SW480 (cell line): ENCODE measurements around the gene ADGRV1.

ENCODE experiments used
- DNase-seq: peaks from one replicate; pipeline ENCODE4 v3.0.0-alpha.2; 2016; ENCODE audit warnings: low spot score

The ADGRV1 gene, protein sequence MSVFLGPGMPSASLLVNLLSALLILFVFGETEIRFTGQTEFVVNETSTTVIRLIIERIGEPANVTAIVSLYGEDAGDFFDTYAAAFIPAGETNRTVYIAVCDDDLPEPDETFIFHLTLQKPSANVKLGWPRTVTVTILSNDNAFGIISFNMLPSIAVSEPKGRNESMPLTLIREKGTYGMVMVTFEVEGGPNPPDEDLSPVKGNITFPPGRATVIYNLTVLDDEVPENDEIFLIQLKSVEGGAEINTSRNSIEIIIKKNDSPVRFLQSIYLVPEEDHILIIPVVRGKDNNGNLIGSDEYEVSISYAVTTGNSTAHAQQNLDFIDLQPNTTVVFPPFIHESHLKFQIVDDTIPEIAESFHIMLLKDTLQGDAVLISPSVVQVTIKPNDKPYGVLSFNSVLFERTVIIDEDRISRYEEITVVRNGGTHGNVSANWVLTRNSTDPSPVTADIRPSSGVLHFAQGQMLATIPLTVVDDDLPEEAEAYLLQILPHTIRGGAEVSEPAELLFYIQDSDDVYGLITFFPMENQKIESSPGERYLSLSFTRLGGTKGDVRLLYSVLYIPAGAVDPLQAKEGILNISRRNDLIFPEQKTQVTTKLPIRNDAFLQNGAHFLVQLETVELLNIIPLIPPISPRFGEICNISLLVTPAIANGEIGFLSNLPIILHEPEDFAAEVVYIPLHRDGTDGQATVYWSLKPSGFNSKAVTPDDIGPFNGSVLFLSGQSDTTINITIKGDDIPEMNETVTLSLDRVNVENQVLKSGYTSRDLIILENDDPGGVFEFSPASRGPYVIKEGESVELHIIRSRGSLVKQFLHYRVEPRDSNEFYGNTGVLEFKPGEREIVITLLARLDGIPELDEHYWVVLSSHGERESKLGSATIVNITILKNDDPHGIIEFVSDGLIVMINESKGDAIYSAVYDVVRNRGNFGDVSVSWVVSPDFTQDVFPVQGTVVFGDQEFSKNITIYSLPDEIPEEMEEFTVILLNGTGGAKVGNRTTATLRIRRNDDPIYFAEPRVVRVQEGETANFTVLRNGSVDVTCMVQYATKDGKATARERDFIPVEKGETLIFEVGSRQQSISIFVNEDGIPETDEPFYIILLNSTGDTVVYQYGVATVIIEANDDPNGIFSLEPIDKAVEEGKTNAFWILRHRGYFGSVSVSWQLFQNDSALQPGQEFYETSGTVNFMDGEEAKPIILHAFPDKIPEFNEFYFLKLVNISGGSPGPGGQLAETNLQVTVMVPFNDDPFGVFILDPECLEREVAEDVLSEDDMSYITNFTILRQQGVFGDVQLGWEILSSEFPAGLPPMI (N-terminal part only)

DNA sequence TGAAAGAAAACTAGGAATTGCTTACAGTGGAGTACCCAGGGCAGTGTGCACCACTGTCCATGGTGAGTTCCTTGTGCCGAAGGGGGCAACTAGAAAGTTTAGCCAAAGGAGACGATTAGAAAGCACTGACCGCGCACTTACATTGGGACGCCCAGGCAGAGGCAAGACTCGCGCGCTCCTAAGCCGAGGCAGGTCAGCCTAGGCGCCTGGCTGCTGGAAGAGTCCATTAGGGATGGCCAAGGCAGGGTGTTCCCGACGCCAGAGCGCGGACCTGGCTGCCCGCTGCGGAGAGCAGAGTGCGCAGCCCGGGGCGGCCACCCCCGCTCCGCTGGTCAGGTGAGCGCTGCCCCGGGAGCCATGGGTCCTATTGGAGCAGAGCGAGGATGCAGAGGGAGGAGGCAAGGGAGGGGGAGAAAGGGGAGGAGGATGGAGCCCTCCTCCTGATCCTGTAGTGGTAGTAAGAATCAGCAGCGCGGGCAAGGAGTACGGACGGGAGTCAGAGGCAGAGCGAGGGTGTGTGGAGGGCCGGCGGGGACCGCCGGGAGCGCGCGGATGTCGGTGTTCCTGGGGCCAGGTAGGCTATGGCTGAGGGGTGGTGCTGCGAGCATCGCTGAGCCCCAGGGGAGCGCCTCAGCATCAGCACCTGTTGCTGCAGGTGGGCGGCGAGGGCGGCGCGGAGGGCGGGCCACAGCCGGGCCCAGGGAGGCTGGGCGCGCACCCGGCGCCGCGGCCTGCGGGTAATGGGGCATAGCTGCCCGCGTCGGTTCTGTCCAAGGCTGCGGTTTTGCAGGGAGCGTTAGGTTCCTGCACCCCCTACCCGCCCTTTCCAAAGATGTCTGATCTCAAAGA lies at the start of gene ADGRV1:
TSS of gene ADGRV1 (plus strand) at position 454 of the 849 bp plus-strand sequence. CDS start at position 553, 99 bp downstream.
- peak; percentile 97 for DNase-seq

DNA sequence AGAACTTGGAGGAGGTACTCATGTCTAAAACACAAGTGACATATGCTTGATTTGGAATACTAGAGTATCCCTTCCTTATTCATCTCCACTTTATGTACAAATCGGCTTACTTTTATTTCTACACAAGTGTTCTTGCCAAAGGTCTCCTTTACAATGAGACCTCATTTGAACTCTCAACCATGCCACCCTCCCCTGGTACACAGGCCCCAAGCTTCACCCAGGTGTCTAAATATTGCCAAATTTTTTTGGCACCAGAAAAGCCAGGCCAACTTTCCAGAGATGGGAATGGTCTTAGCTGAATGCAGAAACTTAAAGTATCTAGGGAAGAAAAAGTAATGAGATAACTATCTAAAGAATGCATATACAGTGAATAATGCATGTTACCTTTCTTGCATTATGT lies 48.2 kb upstream of the ADGRV1 start:
- no peak for DNase-seq

DNA sequence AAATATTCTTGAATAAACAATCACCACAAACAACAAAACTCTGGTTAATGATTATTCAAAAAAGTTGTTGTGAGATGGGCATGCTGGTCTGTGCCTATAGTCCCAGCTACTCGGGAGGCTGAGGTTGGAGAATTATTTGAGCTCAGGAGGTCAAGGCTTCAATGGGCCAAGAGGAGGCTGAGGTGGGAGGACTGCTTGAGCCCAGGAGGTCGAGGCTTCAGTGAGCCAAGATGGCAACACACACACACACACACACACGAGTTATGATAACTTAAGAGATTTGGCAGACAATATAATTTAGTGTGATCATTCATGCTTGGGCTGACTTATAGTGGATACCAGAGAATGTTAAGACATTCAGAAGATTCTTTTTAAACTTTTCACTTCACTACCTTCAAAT lies 44.1 kb upstream of the ADGRV1 start:
- no peak for DNase-seq

DNA sequence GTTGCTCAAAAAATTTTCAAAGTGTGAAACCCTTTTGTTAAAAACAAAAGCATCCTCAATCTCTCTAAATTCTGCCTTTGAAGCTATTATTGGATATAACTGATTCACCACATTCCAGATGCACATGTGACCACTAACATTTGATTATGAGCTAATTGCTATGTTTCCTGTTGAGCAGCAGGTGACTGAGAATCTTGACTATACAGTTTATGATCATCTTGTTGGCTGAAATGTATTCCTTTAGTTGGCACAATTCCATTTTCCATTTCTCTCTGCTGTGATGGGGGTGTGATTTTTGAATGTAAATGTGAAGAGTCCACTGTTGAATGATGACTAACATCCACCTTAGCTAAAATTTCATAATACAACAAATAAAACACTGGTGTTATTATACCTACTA lies 39.9 kb upstream of the ADGRV1 start:
- DNase-seq: peak; percentile 27

DNA sequence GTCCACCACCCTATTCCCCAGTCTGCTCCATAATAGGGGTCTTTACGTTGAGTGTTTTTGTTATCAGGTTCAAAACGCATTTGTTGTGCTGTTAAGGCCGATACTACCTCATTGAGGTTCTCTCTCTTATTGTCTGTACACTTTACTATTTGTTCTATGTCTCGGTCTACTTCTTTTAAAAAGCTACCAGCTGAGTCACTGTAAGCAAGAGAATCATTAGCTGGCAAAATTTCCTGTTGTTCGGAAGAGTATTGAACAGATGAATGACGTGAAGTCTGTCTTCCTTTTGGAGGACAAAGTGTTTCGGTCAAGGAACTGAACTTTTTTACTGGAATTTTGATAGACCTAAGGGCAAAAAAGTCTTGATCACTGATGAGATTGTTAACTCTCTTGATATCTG lies 39.5 kb upstream of the ADGRV1 start:
- no peak for DNase-seq

DNA sequence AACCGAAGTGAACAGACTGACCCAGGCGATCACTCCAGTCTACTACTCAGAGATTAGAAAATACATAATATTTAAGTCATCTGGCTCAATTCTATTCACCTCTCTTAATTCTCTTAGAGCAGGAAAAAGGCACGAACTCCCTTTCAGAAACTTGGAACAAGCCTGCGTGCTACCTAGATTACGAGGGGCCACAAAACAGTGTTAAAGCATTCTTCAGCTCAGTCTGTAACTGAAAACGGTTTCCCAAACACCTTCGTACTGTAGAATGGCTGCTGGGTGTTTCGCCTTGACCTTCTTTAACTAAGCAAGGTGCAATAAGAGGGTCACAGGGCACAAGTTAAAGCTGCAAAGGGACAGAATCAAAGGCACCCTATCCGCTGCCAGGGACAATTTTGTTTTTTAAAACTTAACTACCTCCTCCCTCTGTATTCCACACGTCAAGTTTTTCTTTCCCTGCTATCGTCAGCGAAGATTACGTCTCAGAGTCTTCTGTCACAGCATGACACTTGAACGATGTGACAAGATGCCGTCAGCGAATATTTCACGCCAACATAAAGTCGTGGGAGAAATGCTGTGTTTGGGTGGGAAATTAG lies 29.9 kb upstream of the ADGRV1 start:
- peak; percentile 5 for DNase-seq

DNA sequence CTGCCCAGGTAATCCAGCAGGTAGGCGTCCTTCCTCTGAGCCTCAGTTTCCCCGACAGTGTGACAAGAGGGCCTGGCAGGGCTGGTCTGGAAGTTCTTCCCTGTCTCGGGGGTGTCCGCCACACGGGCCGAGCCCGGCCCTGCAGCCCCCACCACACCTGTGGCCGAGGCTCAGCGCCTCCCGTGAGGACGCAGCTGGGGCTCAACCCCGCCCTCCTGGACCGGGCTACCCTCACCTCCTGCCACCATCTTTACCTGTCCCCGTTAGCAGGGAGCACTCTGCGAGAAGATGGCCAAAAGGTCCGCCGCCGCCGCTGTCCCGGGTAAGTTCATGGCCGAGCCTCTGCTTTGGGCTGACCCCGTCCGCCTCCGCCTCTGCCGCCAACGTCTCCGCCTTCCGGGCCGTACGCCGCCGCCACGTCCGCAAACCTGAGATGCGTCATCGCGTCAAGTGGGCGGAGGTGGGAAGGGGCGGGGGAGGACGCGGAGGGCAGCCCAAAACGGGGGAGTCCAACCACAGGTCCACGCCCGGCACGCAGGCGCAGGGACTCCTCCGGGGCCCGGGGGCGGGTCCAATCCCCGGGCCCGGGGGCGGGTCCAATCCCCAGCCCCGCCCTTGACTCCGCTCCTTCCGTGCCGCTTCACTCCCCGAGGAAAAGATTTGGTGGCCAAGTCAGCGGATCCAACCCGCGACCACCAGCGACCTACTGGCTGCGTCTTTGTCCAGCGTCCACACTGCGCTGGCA lies 29.2 kb upstream of the ADGRV1 start, which contains the start of gene LYSMD3:
TSS of gene LYSMD3 (minus strand) at position 391 of the 745 bp plus-strand sequence. CDS start 4,295 bp downstream, outside the sequence.
- DNase-seq: peak; percentile 94

DNA sequence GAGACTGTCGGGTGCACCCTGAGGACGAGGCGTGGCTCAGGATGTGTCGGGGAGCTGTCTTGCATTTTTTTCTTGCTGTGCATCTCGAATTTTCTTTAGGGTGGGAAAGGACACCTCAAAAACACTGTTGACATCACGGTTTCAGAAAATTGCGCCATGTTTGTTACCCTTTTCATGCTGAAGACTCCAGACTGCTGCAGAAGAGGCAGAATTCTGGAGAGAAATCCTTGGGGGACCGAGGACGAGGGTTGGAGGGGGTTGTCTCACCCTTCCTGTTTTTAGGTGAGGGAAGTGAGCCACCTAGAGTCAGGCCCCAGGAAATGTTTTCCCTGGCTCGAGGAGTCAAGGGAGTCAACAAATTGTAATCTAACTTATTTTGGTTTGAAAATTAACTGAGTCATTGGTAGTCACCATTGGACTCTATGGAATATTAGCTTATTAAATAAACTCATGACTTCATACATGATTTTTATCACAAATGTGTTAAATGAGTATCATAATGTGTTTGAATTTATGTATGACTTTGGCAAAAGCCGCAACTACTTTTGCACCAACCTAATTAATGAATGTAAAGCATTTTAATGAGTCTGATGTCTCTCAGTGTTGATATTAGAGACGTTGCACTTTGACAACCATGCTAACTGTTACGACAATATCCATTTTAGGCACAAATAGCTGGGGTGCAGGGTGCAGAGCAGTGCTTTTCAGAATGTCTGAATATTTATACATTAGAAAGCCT lies 28.5 kb upstream of the ADGRV1 start:
- DNase-seq: peak; percentile 76

DNA sequence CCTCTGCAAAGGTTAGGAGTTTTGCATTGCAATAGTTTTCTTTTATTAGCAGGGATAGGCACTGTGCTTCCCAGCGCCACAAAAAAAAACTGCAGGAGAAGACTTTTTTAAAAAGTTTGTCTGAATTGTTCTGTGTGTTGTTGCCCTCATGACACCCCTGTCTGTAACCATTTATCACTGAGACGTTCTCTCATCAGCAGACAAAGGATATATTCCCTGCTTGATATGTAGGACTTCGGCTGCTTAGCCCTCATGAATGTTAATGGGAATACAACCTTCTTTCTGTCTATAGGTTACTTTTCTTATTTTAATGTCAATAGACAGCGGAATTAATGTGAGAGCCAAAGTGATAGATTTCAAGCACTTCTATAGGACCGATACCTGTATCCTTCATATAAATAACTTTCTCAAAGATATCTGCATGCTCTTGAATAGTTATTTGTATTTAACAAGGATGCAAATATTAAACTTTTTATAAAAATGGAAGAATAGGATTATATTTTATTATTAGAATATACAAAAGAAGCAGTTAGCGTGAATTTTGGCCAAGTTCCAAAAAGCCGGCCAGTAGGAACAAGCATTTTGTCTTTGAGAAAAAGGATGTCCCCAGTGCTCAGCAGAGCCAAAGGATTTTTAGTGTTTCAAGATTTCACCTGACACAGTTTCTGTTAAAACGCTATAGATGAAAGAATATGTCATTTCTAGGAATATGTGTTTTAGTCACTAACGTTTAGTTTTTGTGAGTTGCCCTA lies 27.7 kb upstream of the ADGRV1 start:
- DNase-seq: no peak

DNA sequence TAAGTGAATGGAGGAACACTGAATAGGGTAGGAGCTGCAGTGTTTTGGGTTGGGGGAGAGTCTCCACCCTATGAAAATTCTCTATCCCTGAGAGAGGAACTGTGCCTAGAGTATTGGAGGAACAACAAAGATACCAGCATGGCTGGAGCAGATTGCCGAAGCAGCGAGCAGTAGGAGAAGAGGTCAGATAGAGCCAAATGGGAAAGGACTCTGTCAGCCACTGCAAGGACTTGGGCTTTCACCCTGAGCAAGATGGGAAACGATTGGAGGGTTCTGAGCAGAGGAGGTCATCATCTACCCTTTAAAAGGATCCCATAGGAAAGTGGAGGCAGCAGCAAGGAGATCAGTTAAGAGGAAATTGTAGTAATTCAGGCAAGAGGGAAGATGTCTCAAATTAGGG lies 24.8 kb upstream of the ADGRV1 start:
- DNase-seq: no peak

DNA sequence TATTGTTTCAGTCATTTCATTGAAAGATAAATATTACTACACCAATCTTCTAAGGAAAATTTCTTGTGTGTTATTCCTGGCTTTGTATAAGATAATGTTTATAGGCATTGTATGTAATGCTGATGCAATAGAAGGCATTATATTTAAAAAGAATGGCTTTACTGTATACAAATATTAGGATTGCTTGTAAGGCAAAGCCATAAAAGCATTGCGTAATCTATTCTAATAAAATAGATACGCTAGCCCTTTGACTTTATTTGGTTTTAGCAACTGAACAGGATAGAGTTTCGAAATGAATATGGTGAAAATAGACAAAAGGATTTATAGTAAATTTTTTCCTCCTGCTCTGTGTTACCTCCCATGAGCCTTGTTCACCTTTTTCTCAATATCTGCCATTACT lies 23.7 kb upstream of the ADGRV1 start:
- no peak for DNase-seq

DNA sequence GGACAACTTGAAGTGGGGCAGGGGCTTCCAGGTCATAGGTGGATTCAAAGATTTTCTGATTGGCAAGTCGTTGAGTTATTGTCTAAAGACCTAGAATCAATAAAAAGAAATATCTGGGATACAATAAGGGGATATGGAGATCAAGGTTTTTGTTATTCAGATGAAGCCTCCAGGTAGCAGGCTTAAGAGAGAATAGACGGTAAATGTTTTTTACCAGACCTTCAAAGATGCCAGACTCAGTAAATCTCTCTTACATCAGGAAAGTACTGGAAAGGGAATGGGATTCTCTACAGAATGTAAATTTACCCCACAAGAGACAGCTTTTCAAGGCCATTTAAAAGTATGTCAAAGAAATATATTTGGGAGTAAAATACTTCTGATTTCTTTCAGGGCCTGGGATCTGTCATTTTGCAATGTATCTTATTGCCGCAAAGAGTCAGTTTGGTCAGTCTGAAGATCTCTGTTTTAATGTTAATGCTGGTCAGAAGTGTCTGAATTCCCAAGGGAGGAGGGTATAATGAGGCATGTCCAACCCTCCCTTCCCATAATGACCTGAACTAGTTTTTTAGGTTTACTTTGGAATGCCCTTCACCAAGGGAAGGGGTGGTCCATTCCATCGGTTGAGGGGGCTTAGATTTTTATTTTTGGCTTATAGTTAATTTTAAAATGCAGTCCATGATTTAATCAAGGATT lies 15.6 kb upstream of the ADGRV1 start:
- DNase-seq: no peak

DNA sequence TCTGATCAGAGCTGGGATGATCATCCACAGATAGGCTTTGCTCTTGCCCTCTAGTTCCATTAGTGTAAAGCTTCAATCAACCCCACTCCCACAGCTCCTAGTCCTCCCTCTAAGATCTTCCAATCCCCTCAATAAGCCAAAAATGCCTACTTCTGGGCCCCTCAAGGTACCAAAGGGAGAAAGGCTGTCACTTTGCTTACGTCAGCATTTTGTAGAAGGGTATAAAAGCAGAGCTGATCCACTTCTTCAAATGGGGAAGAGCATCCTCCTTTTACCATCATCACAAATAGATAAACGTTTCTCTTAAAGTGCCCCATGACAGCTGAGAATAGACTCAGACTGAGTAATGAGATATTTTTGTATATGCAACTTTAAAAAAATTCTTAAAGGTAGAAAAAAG lies 13.1 kb upstream of the ADGRV1 start:
- DNase-seq: no peak

DNA sequence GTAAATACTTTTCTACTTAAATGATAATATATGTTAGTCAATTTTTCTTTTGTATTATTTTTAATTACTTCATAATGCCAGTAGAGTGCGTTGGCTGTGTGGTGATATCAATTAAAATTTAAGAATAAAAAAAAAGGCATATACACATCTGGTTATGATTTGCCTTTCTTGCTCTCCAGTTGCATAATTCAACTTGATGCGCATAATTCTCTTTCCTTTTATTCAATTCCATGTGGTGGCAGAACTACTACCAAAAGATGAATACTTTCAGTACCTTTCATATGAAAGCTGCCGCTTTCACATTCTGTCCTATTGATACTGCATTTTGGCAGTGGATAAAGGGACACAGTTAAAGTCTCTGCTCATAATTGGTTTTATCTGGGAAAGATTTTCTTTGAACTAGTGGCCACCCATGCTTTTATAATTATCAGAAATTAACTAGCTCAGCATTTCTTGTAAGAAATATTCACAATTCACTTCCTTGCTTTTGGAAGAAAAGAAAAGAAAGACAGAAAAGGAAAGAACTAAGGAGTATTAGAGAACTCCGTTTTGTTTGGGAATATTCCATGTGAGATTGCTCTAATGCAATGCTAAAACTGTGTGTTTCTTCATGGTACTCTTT lies 12.3 kb upstream of the ADGRV1 start:
- no peak for DNase-seq

DNA sequence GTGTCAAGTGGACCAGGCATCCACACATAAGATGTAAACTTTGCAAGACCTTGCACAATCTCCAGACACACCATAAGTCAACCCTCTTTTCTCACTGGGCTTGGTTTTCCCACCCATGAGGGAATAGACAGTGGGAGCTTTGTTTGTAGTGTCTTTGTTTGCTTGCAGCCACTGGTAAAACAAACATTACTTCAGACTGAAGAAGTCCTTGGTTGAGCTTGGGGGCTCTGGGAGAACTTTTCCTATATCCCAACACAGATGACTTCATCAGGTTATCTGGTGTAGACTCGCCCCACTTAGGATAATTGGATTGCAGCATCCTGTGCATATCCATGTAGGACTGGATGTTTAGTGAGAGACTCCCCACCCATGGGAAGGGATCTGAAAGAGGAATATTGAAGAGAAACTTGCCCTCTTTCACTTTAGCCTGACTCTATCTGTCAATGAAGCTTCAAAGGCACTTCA lies 11.5 kb upstream of the ADGRV1 start:
- DNase-seq: peak; percentile 5

DNA sequence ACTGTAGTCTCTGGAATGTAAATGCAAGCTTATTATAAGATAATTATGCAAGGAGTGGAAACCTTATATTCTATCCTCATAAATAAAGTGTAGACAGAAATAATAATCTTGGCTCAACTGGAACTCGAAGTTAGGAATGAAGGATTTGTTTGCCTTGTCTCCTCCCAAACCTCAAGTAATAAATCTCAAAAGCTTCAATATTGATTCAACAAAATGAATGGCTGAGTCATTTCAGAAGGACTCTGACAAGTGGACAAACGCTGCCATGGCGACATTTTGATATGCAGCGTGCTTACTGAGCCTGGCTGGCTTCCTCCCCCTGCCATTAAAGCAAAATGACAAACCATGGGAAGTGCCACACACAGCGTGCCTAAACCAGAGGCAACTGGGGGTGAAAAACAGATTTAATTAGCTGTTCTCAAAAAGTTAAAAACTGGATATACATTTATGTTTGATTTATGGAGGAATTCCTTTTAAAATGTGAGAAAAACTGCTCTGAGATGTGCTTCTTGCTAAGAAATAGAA lies 10.5 kb upstream of the ADGRV1 start:
- DNase-seq: peak; percentile 69

DNA sequence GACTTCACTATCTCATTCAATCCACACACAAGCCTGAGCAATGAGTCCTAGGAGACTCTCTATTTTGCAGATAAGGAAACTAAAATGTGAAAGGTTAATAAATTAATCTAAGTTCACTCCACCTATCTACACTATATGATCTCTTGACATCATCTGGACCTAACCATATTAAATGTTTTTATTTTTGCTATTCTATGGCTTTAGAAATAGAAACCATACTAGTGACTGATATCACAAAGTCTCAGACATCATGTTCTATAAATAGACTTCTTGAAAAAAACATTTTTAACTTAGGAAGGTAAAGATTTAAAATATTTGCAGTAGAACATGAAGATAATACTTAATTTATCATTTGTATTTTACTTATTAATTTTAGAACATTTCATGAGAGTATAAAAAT lies 9.4 kb upstream of the ADGRV1 start:
- DNase-seq: no peak
